ENCODE measurements around the gene SOX12.
A peak's percentile ranks its signal among the peaks of the same experiment; 100 is the strongest.

The SOX12 gene

DNA sequence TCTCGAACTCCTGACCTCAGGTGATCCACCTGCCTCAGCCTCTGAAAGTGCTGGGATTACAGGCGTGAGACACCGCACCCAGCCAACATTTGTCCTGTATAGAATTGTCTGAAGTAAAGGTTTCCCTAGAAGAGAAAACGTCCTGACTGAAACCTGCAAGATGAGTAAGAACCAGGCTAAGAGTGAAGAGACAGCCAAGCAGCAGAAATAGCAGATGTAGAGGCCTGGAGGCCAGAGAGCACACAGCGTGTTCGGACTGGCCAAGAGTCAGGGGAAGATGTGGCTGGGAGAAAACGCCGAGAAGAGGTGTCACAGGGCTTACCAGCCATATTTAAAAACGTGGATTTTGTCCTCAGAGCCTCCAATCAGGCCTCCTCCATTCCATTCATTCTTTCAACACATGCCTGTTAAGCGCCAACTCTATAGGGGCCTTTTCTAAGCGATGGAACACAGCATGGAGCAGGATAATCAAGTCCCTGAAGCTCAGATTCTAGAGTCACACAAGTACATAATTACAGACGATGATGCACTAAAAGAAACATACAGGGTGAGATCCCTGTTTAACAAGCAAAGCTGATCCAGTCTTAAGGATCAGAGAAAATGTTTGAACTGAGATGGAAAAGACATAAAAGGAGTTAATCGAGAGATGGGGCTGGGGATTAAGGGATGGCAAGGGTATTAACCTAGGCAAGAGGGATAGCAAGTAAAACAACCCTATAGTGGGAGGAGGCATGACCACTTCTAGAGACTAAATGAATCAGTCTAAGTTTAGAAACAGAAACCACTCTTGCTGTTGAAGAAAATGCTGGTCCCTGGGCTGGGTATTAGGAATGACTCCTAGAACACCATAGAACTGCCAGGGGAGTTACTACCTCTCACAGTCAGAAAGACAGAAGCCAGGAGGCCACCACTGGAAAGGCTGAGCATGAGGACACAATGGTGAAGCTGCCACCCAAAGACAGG, 23.2 kb upstream of the SOX12 start:
- DNase-seq (ENCODE audit: low spot score), result no peak

DNA sequence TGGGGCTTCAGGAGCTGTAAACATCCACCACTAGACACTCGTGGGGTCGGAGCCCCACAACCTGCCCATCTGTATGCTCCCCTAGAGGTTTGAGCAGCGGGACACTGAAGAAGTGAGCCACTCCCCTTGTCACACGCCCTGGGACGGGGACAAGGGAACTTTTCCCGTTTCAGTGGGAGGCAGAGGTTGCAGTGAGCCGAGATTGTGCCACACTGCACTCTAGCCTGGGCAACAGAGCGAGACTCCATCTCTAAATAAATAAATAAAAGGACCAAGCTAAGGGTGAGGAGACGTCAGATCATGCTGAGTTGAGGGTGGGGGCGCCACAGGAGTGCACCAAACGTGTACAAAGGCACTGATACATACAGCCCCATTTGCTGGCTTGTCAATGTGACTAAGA, 19.6 kb upstream of the SOX12 start:
- no peak for DNase-seq (ENCODE audit: low spot score)

DNA sequence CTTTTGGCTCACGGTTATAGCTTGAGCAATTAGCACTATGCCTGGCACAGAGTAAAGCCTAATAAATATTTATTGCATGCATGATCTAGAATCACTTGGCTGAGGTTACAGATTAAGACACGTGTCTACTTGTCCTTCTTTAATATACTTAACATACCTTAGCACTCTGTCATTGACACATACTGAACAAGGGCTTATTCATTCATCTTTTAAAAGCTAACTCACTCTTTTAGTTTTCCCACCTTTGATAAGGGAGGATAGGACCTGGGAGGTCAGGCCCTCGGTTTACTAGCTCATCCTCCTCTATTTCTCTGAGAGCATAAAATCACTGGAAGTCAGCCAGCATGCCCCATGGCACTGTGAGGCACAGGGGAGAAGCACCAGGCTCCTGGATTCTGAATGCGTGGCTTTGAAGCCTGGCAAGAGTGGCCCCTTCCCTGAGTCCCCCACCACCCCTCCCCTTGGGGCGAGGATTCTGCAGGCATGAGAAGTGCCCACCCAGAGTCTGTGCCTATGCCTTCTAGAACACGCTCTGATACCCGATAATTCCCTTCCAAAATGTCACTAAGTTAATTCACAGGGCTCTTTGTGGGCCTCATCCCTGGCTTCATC, 16.8 kb upstream of the SOX12 start:
- no peak for DNase-seq (ENCODE audit: low spot score)

DNA sequence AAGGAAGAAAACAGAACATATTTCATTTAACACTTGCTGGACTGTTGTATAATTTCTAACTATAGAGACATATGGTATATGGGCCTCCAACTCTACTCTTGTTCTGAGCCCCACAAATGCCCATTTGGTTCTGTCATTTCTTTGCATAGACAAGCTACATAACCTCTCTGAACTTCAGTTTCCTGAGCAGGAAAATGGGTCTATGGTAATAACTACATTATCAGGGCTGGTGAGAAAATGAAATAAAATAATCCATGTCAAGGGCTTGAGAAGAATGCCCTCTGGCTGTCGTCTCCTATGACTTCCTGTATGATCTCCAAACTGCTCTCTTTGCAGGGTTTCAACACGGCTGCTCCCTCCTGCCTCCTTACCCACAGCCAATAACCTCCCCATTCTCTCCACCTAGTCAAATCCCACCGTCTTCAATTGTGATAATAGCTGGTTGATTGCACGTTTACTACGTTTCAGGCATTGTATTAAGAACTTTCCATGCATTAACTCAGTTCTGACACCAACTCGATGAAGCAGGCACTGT, 16.0 kb upstream of the SOX12 start:
- DNase-seq (ENCODE audit: low spot score), result no peak

DNA sequence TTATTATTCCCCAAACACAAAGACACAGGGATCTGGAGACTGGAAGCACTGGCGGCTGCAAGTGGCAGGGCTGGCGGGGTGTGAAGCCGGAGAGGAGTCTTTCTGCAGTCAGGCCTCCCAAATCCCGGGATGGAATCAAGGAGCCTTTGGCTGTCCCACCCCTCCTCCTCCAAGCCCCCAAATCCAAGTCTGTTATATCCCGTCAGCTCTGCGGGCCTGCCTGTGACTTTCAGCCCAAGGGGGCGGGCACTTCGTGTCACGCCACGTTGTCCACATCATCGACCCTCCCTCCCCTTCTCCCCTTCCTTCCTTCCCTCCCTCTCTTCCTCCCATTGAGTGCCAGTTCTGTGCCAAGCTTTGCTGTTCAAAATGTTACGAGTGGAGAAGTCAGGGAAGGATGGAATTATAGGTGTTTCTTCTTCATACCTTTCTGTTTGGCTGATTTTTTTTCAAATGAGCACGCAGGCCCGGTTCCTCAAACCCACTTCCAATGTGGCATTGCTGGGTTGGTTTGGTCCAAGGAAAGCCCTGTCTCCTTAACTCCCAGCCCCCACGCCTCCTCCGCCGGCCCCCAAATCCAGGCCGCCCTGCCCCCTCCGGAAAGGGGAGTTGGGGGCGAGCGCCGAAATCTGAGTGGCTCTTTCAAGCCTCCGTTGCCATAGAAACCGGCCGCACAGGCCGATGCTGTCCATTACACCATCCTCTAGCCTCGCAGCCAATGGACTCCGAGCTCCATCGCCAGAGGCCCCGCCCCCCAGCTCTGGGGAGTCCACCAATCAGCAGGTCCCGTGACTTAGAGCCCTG, 15.3 kb upstream of the SOX12 start:
- peak; percentile 100 for DNase-seq (ENCODE audit: low spot score)

DNA sequence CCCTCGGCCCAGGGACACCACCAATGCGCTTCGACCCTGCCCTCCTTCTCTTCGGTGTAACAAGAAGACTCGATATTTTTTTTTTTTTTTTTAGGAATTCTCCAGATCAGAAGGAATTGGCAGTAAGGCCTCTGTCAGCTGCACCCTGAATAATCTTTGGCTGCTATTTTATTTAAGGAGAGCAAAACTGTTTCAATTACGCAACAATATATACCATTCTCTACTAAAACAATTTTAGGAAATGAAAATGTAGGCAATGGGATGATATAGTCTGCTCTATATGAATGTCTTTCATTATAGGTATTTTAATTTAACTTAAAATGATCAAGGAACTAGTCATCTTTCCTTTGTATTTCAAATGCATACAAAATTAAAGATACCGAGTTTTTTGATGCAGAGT, 14.7 kb upstream of the SOX12 start:
- DNase-seq (ENCODE audit: low spot score), result no peak

DNA sequence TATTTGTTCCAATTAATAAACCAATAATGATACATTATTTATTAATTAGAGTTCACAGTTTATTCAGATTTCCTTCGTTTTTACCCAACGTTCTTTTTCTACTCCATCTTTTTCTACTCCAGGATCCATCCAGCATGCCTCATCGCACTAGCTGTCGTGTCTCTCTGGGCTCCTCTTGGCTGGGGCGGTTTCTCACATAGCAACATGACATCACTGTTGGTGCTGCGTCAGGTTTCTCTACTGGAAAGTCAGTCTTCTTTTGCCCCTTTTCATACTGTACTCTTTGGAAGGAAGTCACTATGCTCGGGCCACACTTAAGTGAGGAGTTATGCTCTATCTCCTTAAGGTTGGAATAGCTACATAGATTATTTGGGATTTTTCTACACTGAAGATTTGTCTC, 13.7 kb upstream of the SOX12 start:
- no peak for DNase-seq (ENCODE audit: low spot score)

DNA sequence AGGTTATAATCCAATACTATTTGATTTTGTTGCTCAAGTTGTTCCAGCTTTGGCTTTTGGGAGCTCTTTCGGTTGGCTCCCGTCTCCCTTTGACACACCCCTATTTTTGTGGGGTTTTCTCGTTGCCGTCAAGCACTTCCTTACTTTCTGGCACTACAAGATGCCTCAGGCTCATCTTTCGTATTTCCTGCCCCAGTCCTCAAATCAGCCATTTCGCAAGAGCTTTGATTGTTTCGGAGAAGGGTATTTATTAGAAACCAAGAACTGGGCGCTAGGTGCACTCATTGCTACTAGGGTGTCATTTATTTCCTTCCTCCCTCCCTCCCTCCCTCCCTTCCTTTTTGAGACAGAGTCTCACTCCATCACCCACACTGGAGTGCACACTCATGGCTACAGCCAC, 13.3 kb upstream of the SOX12 start:
- DNase-seq (ENCODE audit: low spot score), result no peak

DNA sequence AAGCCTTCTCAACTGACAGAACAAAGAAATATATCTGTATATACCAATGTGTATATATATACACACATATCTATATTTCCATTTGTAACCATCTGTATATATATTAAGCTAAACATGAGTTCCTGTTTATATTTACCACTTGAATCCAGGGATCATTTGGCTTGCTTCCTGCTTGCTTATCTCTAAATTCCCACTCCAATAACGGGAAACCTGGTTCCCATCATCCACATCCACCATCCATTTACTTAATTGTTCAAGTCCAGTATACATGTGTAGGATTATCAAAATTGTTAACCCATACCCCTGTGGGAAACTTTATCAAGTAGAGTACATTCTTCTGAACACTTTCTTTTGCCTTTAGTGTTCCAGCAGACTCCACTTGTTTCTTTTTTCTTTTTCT, 12.5 kb upstream of the SOX12 start:
- DNase-seq (ENCODE audit: low spot score), result no peak

DNA sequence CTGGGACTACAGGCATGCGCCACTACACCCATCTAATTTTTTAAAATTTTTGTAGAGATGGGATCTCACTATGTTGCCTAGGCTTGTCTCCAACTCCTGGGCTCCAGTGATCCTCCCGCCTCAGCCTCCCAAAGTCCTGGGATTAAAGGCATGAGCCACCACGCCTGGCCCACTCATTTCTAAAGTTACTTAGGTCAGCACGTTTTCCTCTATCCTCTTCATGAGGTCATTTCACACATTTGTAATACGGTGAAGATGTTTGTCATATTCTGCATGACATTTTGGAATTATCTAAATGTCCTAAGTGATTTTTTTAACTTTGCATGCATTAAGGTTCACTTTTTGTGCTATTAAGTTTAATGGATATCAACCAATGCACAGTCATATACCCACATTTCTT, 11.9 kb upstream of the SOX12 start:
- DNase-seq (ENCODE audit: low spot score), result no peak

DNA sequence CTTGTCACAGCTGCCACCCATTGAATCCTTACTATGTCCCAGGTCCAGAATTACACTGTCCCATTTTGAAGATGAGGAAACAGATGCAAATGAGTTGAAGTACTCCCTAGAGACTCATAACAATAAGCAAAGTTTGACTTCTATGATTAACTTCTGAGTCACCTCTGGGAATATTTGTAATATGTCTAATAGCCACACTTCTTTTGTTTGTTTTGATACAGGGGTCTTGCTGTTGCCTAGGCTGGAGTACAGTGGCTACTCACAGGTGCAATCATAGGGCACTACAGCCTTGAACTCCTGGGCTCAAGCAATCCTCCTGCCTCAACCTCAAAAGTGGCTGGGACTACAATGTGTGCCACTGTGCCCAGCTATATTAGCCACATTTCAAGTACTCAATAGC, 11.4 kb upstream of the SOX12 start:
- no peak for DNase-seq (ENCODE audit: low spot score)

DNA sequence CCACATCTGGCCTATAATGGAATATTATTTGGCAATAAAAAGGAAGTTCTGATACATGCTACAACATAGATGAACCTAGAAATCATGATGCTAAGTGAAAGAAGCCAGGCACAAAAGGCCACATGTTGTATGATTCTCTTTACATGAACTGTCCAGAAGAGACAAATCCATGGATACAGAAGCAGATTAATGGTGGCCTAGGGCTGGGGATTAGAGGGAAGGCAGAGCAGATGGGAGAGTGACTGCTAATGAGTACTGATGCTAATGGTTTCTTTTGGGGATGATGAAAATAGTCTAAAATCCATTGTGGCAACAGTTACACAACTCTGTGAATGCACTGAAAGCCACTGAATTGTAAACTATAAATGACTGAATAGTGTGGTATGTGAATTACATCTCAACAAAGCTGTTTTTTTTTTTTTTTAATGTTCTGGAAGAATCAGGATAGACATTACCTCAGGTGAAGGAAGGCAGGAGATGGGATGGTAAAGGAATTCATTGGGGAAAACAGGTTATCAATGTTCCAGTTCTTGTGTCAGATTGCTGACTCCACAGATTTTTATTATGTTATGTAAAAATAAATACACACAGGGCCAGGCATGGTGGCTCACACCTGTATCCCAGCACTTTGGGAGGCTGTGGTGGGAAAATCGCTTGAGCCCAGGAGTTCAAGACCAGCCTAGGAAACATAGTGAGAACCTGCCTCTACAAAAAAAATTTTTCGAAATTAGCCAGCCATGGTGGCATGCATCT, 8.9 kb upstream of the SOX12 start:
- no peak for DNase-seq (ENCODE audit: low spot score)

DNA sequence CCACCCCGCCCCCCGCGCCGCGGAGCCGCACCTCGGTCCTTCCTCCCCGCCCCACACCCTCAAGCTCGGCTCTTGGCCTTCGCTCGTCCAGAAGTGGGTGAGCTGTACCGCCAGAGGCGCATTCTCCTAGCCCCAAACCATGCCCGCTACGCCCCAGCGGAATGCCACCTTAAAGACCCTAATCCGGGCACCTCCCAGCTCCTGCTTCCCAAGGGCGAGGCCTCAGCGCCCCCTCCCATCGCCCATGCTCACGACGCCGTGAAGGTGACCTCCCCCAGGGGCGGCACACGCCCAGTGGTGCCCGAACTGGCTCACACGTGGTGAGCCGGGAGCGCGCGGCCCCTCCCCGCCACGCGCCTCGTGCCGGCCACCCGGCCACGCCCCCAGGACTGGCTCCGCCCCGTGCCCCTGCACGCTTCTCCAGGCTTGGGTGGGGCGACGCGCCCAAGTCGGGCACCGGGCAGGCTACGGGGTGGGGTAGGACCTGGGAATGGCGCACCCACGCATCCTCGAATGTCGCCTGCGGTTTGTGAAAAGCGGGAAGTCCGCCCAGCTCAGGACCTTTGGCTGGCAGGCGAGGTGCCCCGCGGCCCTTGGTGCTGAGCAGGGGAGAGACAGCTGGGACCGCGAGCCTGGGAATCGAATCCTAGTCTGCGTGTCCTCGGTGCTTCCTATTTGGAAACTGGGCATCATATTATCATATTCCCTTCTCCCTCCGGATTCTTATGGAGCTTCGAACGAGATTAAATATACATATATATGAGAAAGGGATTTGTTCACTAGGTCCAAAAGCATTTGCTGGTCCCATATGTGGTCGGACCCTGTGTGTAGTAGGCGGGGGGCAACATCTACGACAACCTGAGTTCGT, 941 bp upstream of the SOX12 start:
- DNase-seq (ENCODE audit: low spot score), result peak; percentile 75

DNA sequence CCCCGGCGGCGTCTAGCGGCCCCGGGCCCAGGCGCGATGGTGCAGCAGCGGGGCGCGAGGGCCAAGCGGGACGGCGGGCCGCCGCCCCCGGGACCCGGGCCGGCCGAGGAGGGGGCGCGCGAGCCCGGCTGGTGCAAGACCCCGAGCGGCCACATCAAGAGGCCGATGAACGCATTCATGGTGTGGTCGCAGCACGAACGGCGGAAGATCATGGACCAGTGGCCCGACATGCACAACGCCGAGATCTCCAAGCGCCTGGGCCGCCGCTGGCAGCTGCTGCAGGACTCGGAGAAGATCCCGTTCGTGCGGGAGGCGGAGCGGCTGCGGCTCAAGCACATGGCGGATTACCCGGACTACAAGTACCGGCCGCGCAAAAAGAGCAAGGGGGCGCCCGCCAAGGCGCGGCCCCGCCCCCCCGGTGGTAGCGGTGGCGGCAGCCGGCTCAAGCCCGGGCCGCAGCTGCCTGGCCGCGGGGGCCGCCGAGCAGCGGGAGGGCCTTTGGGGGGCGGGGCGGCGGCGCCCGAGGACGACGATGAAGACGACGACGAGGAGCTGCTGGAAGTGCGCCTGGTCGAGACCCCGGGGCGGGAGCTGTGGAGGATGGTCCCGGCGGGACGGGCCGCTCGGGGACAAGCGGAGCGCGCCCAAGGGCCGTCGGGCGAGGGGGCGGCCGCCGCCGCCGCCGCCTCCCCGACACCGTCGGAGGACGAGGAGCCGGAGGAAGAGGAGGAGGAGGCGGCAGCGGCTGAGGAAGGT, 715 bp downstream of the SOX12 start:
- peak; percentile 70 for DNase-seq (ENCODE audit: low spot score)

DNA sequence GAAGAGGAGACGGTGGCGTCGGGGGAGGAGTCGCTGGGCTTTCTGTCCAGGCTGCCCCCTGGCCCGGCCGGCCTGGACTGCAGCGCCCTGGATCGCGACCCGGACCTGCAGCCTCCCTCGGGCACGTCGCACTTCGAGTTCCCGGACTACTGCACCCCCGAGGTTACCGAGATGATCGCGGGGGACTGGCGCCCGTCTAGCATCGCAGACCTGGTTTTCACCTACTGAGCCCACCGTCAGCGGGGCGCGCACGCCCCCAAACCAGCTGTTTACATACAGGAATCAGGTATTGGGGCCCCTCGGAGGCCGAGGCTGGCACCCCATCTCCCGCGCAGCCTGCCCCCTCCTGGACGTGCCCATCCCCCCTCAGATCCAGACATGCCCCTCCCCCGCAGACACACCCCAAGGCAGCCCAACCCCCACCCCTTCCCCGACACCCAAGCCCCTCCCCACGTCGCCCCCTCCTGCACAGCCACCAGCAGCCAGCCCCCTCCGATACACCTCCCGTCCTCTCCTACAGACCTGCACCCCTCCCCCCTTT, 1.4 kb downstream of the SOX12 start:
- peak; percentile 37 for DNase-seq (ENCODE audit: low spot score)

DNA sequence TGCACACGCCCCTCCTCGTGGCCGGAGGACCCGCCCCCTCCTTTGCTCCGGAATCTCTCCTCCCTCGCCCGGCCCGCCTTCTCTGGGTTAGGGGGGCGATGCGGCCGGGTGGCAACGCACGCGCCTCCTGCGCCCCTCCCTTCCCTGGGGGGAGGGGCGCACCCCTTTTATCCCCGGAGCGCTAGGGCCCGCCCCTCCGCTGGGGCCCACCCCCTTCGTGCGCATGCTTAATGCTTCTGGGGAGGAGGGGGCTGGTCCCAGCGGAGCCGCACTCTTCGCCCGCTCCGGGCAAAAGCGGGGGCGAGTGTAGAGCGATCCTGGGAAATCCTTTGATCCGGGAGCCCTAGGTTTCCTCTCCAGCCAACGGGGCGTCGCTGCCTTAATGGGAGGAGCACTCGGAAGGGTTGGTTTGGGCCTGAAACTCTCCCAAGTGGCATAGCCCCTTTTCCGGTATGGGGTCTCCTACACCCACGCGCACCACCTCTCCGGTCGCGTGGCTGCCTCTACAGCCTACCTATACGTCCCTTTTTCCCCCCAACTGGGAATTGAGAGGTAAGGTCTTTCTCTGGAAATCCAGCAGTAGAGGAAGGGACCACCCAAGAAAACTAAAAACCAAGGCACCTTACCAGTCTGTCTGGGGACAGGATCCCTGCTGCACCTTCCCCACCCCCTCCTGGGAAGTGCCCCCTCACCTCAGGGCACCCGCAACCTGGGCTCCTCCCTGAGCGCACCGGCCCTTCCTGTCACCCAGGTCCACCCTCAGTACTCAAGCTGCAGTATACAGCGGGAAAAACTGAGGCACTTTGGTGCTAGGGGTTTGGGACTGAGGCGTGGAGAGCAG, 2.1 kb downstream of the SOX12 start:
- peak; percentile 86 for DNase-seq (ENCODE audit: low spot score)

DNA sequence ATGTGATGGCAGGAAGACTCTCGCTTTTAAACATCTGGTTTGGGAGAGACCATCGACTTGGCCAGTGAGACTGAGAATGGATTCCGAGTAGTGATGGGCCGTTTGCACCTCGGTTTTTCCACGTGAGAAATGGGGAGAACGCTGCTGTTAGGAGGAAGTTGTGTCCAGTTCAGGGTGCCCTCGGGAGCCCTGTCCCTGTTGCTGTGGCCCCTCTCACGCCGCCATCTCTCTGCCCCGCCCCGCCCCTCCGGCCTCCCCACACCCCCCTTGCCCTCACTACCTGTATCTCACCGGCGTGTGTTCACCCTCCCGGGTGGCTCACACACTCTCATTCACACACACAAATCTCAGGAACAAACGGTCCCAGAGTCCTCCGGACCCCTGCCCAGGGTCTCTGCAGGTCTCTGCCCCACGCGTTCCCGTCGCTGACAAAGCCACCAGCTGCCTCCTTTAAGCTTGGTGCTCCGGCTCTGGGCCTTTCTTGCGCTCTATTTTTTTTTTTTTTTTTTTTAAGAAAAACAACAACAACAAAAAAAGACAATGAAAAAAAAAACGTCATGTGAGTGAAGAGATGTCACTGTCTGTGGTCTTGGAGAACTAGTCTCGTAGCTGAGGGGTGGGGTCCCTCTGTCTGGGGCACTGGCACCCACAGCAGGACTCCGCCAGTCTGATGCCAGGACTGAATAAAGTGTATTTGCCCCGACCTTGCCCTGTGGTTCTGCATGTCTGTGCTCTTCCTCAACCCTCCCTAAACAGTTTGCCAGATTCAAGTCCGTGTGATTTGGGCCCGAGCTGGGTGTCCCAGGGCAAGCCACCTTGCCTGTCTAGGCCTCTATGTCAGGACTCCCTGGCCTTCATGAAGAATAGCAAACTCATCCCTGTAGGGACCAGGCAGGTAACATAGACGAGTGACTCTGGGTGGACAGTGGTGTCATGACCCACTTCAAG, 2.9 kb downstream of the SOX12 start:
- DNase-seq (ENCODE audit: low spot score), result no peak
